Measurements from ENCODE around the gene GSK3A.
A peak's percentile ranks its signal among the peaks of the same experiment; 100 is the strongest.

The GSK3A gene

GRCh38 chr19:42198676-42199439 lies 43.5 kb downstream of the GSK3A start:
- DNase-seq: no peak

- peak; percentile 49 to 69 (median 59) for DNase-seq
Measured at GRCh38 chr19:42197375-42197817, 45.0 kb downstream of the GSK3A start.

DNA sequence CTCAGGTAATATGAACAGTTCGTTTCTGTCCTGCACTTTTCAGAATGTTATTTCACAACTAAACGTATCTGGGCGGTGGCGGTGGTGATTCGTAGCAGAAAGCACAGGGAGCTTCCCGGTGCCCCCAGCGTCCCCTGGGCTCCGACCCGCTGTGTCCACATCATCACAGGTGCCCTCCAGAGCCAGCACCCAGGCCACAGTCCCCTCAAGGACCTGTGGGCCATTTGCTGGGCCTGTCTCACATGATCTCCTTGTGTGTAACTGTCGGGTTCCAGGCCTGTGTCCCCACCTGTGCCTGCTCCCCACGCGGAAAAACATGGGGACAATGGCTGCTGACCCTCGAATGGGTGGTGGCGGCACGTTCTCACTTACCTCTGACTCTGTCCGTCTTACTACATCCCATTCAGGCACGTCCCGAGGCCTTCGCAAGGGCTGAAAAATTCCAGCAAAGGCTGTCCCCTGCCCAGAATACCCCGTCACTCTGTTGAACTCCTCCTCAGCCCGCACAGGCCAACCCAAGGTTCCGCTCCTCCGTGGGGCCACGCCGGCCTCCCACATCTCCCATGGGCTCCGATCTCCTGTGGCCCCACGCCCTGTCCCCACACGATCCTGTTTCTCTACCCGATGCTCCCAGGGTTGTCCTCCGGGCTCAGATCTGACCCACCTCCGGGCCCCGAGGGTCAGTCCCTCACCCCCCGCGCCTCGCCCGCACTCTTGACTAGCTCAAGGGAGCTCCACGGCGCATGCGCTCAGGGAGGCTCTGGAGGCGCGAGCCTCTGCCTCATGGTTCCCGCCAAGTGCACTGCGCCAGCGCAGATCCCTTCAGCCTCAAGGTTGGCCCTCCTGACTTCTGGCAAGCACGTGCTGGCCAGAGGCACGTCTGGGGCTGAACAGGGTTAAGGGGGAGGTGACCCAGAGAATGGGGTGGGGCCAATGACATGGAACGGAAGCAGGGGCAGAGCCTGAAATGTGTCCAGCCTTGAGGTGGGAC lies 46.1 kb downstream of the GSK3A start:
- no peak for DNase-seq

GRCh38 chr19:42193706-42194105 lies 48.7 kb downstream of the GSK3A start:
- DNase-seq: no peak

DNA sequence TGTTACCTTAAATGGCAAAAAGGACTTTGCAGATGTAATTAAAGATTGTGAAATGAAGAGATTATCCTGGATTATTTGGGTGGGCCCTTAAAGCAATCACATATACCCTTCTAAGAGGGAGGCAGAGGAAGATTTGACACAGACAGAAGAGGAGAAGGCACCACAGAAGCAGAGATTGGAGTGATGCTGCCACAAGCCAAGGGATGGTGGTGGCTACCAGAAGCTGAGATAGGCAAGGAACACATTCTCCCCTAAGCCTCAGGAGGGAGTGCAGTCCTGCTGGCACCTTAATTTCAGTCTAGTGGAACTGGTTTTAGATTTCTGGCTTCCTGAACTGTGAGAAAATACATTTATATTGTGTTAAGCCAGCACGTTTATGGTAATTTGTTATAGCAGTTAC lies 49.1 kb downstream of the GSK3A start:
- no peak for DNase-seq

GRCh38 chr19:42191855-42192254 lies 50.5 kb downstream of the GSK3A start:
- DNase-seq: peak; percentile 56 to 72 (median 68)

DNA sequence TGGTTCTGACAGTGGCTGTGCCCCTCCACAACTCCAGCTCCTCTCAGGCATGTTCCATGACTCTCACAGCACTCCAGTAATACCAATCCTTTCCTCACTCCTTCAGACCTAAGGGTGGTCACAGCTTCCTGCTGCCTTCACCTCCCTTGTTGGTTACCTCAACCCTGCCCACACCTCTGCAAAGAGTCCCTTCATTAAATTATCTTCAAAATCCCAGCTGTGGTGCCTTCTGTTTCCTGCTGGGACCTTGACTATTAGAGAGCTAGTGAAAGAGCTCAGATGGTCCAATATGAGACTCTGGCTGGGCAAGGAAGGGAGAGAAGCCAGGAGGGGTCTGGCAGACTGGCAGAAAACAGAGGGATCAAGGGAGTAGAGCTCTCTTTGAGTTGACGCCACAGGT lies 51.1 kb downstream of the GSK3A start:
- no peak for DNase-seq

GRCh38 chr19:42189133-42189532 lies 53.3 kb downstream of the GSK3A start:
- no peak for DNase-seq

DNA sequence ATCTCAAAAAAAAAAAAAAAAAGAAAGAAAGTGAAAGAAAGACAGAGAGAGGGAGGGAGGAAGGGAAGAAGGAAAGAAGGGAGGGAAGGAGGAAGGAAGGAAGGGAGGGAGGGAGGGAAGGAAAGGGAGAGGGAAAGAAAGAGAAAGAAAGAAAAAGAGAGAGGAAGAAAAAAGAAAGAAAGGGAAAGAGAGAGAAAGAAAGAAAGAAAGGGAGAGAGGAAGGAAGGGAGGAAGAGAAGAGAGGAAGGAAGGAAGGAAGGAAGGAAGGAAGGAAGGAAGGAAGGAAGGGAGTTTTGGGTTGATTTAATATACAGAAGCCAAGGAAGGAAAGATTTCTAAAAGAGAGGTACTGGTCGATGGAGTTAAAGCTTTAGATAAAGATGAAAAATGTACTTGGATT lies 53.7 kb downstream of the GSK3A start:
- DNase-seq: no peak

- peak in 2 of 3 donors; percentile 22 to 24 for DNase-seq
Measured at GRCh38 chr19:42185277-42185676, 57.1 kb downstream of the GSK3A start.

GRCh38 chr19:42184401-42184861 lies 58.0 kb downstream of the GSK3A start:
- peak; percentile 85 to 91 (median 87) for DNase-seq
